ENCODE results near the gene ZNF354C. TPM values are rescaled to one million over a fixed set of nuclear protein-coding genes. Genes with fewer than 3 reads are reported as not detected.

Gene ZNF354C
- 5.6 and 7.2 TPM in 2 replicates for total RNA-seq (2012; rRNA removed)
- 1.5 and 1.9 TPM in 2 replicates for polyA plus RNA-seq (2012; rRNA removed)
- polyA plus RNA-seq (2012; cell fraction: cytosol; rRNA removed): 0.38 and 0.46 TPM in 2 replicates
- 2.0 and 6.3 TPM in 2 replicates for polyA plus RNA-seq (2012; cell fraction: nucleus; rRNA removed; ENCODE audit: low replicate concordance)
- Bru-seq, nascent RNA: percentile 77 among the genes with signal in this experiment
- percentile 69 among the genes with signal in this experiment for BruChase-seq, experiment 1, labeled RNA remaining after a 6-hour chase
- BruChase-seq, experiment 2, labeled RNA remaining after a 2-hour chase: percentile 82 among the genes with signal in this experiment
- long read RNA-seq, full-length matches to known transcripts: 14 of 15 reads
- long read RNA-seq, partial matches to known transcripts: 1 of 15 reads
- long read RNA-seq, other reads (novel, unspliced or antisense): 0 of 15 reads

DNA sequence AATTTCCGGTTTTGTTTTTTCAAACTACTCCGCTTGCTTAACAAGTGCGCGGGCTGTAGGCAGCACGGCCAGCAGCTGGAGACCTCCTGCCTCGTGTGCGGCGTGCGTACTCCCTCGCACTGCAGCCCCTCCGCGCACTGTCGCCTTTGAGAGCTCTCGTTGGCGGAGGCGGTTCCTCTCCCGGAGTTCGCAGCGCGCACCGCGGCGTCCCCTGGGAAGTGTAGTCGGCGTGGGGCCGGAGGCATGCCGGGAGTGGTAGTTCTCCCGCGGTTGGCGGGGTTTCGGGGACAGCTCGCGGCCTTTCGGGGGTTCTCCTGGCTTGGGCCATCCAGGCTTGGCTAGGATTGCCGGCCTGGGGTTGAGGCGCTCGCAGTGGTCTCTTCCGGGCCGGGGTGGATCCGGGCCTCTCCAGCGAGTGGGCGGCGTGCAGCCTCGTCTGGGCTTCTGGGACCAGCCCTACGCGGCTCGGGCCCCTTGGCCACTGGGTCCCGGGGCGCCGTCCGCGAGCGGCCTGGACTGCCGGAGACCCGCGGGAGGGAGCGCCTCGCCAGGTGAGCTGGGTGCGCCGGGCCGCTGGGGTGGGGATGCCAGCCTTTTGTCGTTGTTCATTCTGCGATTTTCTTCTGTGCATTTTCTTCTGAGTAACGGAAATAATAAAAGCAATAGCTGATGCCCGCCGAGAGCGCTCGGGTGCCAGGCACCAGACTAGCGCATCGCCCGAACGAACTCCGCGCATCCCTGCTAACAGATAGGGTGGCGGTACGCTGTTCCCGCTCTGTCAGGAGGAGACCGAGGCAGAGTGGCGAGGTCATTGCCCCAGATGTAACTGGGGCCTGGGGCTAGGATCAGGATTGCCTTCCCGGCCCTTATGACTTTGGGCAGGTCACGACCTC, at the start of gene ZNF354C:
ZNF354C (plus strand) TSS at position 258 of the 893 bp plus-strand sequence. CDS start 1,696 bp downstream, outside the sequence.
- no peaks in the 10 kb centered on the region for H3K27me3 ChIP-seq (ENCODE audit: control insufficient read depth, insufficient read depth, low read length)
- H3K23ac ChIP-seq (ENCODE audit: low read depth, low read length): peak within 1 kb of the TSS; percentile 74; the same call in 1 of the 2 replicates
- no TSS peak for BruUV-seq (replicated peaks)
- H3K4me3 ChIP-seq (ENCODE audit: insufficient read depth, low read depth, low read length): peak within 1 kb of the TSS; percentile 67
- TF ChIP-seq MAFK (IDR thresholded peaks at IDR 0.05; ENCODE audit: low read depth, low read length): no peak
- no peak for TF ChIP-seq NFE2L2 (IDR thresholded peaks at IDR 0.05; ENCODE audit: low read depth, low read length)
- 0 out of 2 replicates have a peak, but pooled peaks have one; percentile 33 for TF ChIP-seq POLR2A (IDR thresholded peaks at IDR 0.05; ENCODE audit: low read depth, low read length)
- TF ChIP-seq CHD1 (IDR thresholded peaks at IDR 0.05; ENCODE audit: low read depth, low read length): no peak
- TF ChIP-seq, protein P1, sequence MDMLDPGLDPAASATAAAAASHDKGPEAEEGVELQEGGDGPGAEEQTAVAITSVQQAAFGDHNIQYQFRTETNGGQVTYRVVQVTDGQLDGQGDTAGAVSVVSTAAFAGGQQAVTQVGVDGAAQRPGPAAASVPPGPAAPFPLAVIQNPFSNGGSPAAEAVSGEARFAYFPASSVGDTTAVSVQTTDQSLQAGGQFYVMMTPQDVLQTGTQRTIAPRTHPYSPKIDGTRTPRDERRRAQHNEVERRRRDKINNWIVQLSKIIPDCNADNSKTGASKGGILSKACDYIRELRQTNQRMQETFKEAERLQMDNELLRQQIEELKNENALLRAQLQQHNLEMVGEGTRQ (IDR thresholded peaks at IDR 0.05; ENCODE audit: low read depth, low read length): no peak
- peak; percentile 64; the same call in 1 of the 2 replicates for TF ChIP-seq MXI1 (IDR thresholded peaks at IDR 0.05; ENCODE audit: borderline replicate concordance, low read depth, low read length)
- TF ChIP-seq BHLHE40 (IDR thresholded peaks at IDR 0.05; ENCODE audit: low read depth, low read length): no peak
- TF ChIP-seq MAZ (IDR thresholded peaks at IDR 0.05; ENCODE audit: borderline replicate concordance, low read depth, low read length): no peak; the same call in 1 of the 2 replicates
- no peak for TF ChIP-seq CEBPB (IDR thresholded peaks at IDR 0.05; ENCODE audit: low read depth, low read length)
- TF ChIP-seq SMC3 (IDR thresholded peaks at IDR 0.05; ENCODE audit: low read depth, low read length): no peak
- TF ChIP-seq RFX5 (IDR thresholded peaks at IDR 0.05; ENCODE audit: low read depth, low read length): no peak
- TF ChIP-seq RCOR1 (IDR thresholded peaks at IDR 0.05; ENCODE audit: insufficient replicate concordance, low read length): no peak
- H4K20me1 ChIP-seq (ENCODE audit: insufficient read depth, low read length): no peaks in the 10 kb centered on the region
- H3K4me2 ChIP-seq (ENCODE audit: low read depth, low read length): peak within 1 kb of the TSS; percentile 87
- ChIA-PET CTCF (no interaction called here), POLR2A (ENCODE audit: unreplicated experiment) (no interaction called here)
- peaks cover 4% of the 10 kb centered on the region; the same call in 1 of the 2 replicates for H3K4me1 ChIP-seq (ENCODE audit: control insufficient read depth, insufficient read depth, low read length)
- peak within 1 kb of the TSS; percentile 39 for H2BK5ac ChIP-seq (ENCODE audit: low read depth, low read length, poor library complexity, severe bottlenecking)
- peaks cover 17% of the 10 kb centered on the region for H3K36me3 ChIP-seq (ENCODE audit: control insufficient read depth, insufficient read depth, low read length)
- peak within 1 kb of the TSS; percentile 84 for H2AK9ac ChIP-seq (replicated peaks; ENCODE audit: low read depth, low read length, poor library complexity)
- peak within 1 kb of the TSS; percentile 40 for H3K27ac ChIP-seq (ENCODE audit: insufficient read depth, low read length)
- peak; percentile 87 for DNase-seq
- no peak within 1 kb of the TSS for H2AK5ac ChIP-seq (ENCODE audit: low read depth, low read length)
- 11% methylated on average over 31 of the region's 81 CpGs; no CpG with 5 or more reads in 1 of the 2 experiments for WGBS, 2 experiments (ENCODE audit: extremely low coverage in 2 of 2, insufficient read length in 1 of 2)
- no peak within 1 kb of the TSS for H2BK120ac ChIP-seq (ENCODE audit: low read depth, low read length)
- H4K8ac ChIP-seq (ENCODE audit: low read depth in 2 of 2, low read length in 2 of 2): peak within 1 kb of the TSS; percentile 56 to 92
- H2BK20ac ChIP-seq (ENCODE audit: low read depth, low read length): no peak within 1 kb of the TSS
- H2AFZ ChIP-seq (replicated peaks; ENCODE audit: low read length, poor library complexity): peak within 1 kb of the TSS; percentile 89
- no peak within 1 kb of the TSS for H2BK15ac ChIP-seq (ENCODE audit: low read depth, low read length)
- H3K9ac ChIP-seq (ENCODE audit: low read depth, low read length): peak within 1 kb of the TSS; percentile 59
- no peaks in the 10 kb centered on the region for H3K9me1 ChIP-seq (ENCODE audit: insufficient read depth, low read length)
- H3K79me1 ChIP-seq (ENCODE audit: low read depth in 1 of 2, low read length in 2 of 2): peaks cover 14% of the 10 kb centered on the region in 2 experiments
- peak within 1 kb of the TSS; percentile 76 for H4K5ac ChIP-seq (ENCODE audit: low read depth, low read length)
- dilution Hi-C loops (cut with HindIII; ENCODE audit: low sequenced_read_pairs, unreplicated experiment): no loop called here
- in situ Hi-C loops (cut with MboI; ENCODE audit: low sequenced_read_pairs): no loop called here
- peaks cover 15% of the 10 kb centered on the region for H3K9me3 ChIP-seq (ENCODE audit: control insufficient read depth, insufficient read depth, low read length)
- H3K18ac ChIP-seq (ENCODE audit: low read depth, low read length): no peak within 1 kb of the TSS
- peak within 1 kb of the TSS; percentile 6; the same call in 1 of the 2 replicates for H4K91ac ChIP-seq (ENCODE audit: insufficient read depth, low read depth, low read length)
- no peak within 1 kb of the TSS for H3K56ac ChIP-seq (ENCODE audit: extremely low read depth, insufficient read depth, low read length)
- peak within 1 kb of the TSS; percentile 7; the same call in 1 of the 2 replicates for H3K14ac ChIP-seq (replicated peaks; ENCODE audit: low read depth, low read length)
- intact Hi-C loops (cut with micrococcal nuclease): loop anchor here (1.0 kb wide), 1 partner anchor 330 kb away; the partner anchor contains the start of gene ZNF354A
- H3K4ac ChIP-seq (ENCODE audit: low read depth, low read length): 0 out of 2 replicates have a peak within 1 kb of the TSS, but pooled peaks have one; percentile 12
- ATAC-seq (ENCODE audit: low read depth): peak; percentile 99
